Large intestine (tissue), 3 donors: ENCODE results near the gene DLGAP3. TPM values are rescaled to one million over a fixed set of nuclear protein-coding genes. Genes with fewer than 3 reads are reported as not detected.
A peak's percentile ranks its signal among the peaks of the same experiment; 100 is the strongest.

ENCODE experiments used
- DNase-seq, 2 donors: peaks; one replicate each; pipeline versions ENCODE4 v3.0.0 to v3.0.0-alpha.2; 2013
- H3K27ac ChIP-seq: one replicate; pipeline ENCODE4 v1.5.1; 2013; ENCODE audit warnings: low read length
- H3K27me3 ChIP-seq: 2 replicates; pipeline ENCODE4 v1.6.1; 2013; ENCODE audit warnings: low read length; ENCODE audit not compliant: control insufficient read depth, insufficient read depth
- H3K36me3 ChIP-seq: 2 replicates; pipeline ENCODE4 v1.6.1; 2013; ENCODE audit warnings: low read length; ENCODE audit not compliant: control insufficient read depth, insufficient read depth
- H3K4me1 ChIP-seq: one replicate; pipeline ENCODE4 v1.6.1; 2013; ENCODE audit warnings: low read length; ENCODE audit not compliant: control insufficient read depth, insufficient read depth
- H3K4me3 ChIP-seq: one replicate; pipeline ENCODE4 v1.5.1; 2013; ENCODE audit warnings: low read length
- H3K9me3 ChIP-seq: one replicate; pipeline ENCODE4 v1.6.1; 2013; ENCODE audit warnings: mild to moderate bottlenecking, low read depth, low read length, moderate library complexity; ENCODE audit not compliant: control insufficient read depth
- WGBS: methylation state at CpG from one replicate; pipeline ENCODE4 v1.1.5; 2013; ENCODE audit warnings: low lambda C conversion rate; ENCODE audit not compliant: insufficient coverage; 5-methylcytosine and 5-hydroxymethylcytosine counted together
- polyA plus RNA-seq: library from polyadenylated mRNA; unstranded; fragments of 120-200 nt; gene quantifications from one replicate; pipeline ENCODE4 v1.2.1, GENCODE V29; 2013

Gene DLGAP3
- polyA plus RNA-seq, 1 donor, result 0.42 TPM

DNA sequence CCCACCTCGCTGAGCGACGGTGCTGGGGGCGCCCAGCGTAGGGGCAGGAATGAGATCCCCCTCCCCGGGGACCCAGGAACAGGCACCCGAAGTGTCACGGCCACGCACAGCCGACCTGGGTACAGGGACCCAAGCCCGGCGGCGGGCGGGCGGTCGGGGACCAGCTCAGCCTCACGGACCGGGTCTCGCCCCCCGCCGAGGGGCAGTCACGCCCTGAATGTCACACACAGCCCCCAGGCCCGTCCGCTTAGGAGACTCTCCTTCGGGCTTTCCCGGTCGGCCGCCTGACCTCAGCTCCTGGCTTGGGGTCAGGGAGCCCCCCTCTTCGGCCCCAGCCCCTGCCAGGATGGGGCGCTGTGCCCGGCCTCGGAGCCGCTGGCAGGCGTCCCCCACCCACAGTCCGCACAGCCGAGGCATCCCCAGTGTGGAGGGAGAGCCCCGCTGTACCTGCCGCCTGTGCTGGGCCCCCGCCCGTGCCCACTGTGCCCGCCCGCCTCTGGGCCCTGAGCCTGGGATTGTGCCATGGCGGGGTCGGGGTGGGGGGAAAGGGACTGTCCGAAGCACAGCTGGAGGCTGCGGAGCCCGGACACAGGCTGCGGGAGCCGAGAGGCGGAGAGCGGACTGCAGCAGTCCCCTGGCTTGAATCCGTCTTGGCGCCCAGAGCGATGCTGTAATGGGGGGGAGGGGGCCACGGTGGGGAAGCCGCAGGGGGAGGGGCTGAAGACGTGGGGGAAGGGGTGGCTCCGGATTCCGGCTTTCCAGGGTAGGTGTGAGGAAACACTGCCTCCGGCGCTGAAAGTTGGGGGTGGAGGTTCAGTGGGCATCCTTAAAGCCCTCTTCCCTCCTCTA, 627 bp upstream of the DLGAP3 start:
- peaks cover 3% of the 10 kb centered on the region for H3K9me3 ChIP-seq
- no peaks in the 10 kb centered on the region for H3K36me3 ChIP-seq
- H3K27me3 ChIP-seq, result peaks cover 73% of the 10 kb centered on the region
- H3K4me3 ChIP-seq, result no peak overlapping the region
- H3K4me1 ChIP-seq, result no peaks in the 10 kb centered on the region
- H3K27ac ChIP-seq, result no peak overlapping the region
- no peak for DNase-seq
- no CpG with 5 or more reads among the region's 61 CpGs for WGBS

DNA sequence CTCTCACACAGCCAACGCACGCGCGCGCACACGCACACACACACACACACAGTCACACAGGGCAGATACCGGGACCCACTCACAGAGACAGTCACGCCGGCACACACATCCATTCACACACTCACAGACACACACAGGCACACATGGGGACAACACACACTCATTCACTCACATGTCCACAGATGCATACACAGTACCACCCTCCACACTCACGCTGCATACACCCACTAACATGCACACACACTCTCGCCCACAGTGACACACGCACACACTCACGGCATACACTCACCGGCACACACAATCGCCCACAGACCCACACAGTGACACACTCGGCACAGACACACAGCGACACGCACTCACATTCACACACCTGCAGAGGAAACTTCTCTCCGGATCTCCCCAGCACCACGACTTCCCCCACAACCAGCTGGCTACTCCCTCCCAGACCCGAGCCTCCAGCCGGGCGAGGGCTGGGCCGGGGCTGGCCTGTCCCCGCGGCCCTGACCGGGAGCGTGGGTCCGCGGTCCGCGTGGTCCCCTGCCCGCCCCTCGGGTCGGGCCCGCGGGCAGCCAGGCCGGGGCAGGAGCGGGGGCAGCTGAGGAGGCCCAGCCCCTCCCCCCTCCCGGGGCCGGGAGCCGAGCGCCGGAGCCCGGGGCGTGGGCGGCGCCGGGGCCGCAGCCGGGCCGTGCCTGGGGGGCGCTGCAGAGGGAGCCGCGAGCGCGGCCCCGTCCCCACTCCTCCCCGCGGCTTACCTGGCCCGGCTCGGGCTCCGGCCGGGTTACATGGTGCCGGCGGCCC, 552 bp downstream of the DLGAP3 start:
- Histone ChIP-seq H3K36me3 (no peaks in the 10 kb centered on the region), H3K4me1 (no peaks in the 10 kb centered on the region), H3K27ac (no peak overlapping the region), H3K4me3 (peak overlapping the region; percentile 10), H3K27me3 (peaks cover 73% of the 10 kb centered on the region), H3K9me3 (peaks cover 3% of the 10 kb centered on the region)
- WGBS, result no CpG with 5 or more reads among the region's 66 CpGs
- DNase-seq, result no peak

DNA sequence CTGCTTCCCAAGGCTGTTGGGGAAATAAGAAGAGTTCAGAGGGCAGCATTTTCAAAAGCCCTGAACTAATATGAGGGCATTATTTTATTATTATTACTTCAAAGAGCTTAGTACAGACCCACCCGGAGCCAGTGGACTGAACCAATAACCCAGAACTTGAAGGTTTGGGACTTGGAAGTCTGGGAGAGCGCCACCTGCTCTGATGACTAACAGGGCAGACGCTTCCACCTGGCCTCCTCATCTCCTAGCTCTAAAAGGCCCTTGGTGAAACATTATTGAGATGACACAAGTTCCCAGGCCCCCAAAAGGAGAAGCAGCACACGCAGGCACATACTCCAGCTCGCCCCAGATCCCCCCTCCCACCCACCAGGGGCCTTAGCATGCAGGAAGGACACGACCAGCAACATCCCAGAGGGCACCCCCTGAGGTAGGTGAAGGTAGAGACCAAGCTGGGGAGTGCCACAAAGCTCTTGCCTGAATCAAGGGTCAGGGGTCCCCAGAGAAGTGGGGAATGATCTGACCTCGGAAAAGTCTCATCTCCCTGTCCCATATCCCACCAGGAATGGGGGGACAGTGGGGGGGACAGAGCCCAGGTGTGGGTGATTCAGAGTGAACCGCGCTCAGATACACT, 1.3 kb downstream of the DLGAP3 start:
- Histone ChIP-seq H3K27me3 (peaks cover 69% of the 10 kb centered on the region), H3K27ac (no peak overlapping the region), H3K4me1 (no peaks in the 10 kb centered on the region), H3K36me3 (no peaks in the 10 kb centered on the region), H3K4me3 (no peak overlapping the region), H3K9me3 (peaks cover 3% of the 10 kb centered on the region)
- DNase-seq, result no peak
- no CpG with 5 or more reads among the region's 9 CpGs for WGBS

GRCh38 chr1:34927316-34927715, 2.1 kb downstream of the DLGAP3 start:
- peaks cover 65% of the 10 kb centered on the region for H3K27me3 ChIP-seq

GRCh38 chr1:34926894-34927293, 2.6 kb downstream of the DLGAP3 start:
- no CpG with 5 or more reads among the region's 5 CpGs for WGBS
- peaks cover 3% of the 10 kb centered on the region for H3K9me3 ChIP-seq
- no peak for DNase-seq
- H3K27me3 ChIP-seq, result peaks cover 60% of the 10 kb centered on the region
- no peaks in the 10 kb centered on the region for H3K4me1 ChIP-seq
- no peak overlapping the region for H3K27ac ChIP-seq
- H3K4me3 ChIP-seq, result no peak overlapping the region
- no peaks in the 10 kb centered on the region for H3K36me3 ChIP-seq

More at GRCh38 chr1:34927316-34927715, 2.1 kb downstream of the DLGAP3 start:
- no peak overlapping the region for H3K27ac ChIP-seq
- no peaks in the 10 kb centered on the region for H3K4me1 ChIP-seq
- peaks cover 3% of the 10 kb centered on the region for H3K9me3 ChIP-seq
- H3K4me3 ChIP-seq, result no peak overlapping the region
- H3K36me3 ChIP-seq, result no peaks in the 10 kb centered on the region
- no CpG with 5 or more reads among the region's 8 CpGs for WGBS
- no peak for DNase-seq

- Histone ChIP-seq H3K4me3 (no peak overlapping the region), H3K27ac (no peak overlapping the region), H3K9me3 (peaks cover 3% of the 10 kb centered on the region), H3K27me3 (peaks cover 56% of the 10 kb centered on the region), H3K36me3 (no peaks in the 10 kb centered on the region), H3K4me1 (no peaks in the 10 kb centered on the region)
- no peak for DNase-seq
- no CpG with 5 or more reads among the region's 6 CpGs for WGBS
Observed at GRCh38 chr1:34926156-34926555, 3.3 kb downstream of the DLGAP3 start.

GRCh38 chr1:34925730-34926129, 3.7 kb downstream of the DLGAP3 start:
- H3K4me3 ChIP-seq, result no peak overlapping the region
- no peaks in the 10 kb centered on the region for H3K4me1 ChIP-seq
- no CpG with 5 or more reads among the region's 2 CpGs for WGBS
- no peak for DNase-seq
- no peaks in the 10 kb centered on the region for H3K36me3 ChIP-seq
- peaks cover 3% of the 10 kb centered on the region for H3K9me3 ChIP-seq
- H3K27me3 ChIP-seq, result peaks cover 55% of the 10 kb centered on the region
- H3K27ac ChIP-seq, result no peak overlapping the region

DNA sequence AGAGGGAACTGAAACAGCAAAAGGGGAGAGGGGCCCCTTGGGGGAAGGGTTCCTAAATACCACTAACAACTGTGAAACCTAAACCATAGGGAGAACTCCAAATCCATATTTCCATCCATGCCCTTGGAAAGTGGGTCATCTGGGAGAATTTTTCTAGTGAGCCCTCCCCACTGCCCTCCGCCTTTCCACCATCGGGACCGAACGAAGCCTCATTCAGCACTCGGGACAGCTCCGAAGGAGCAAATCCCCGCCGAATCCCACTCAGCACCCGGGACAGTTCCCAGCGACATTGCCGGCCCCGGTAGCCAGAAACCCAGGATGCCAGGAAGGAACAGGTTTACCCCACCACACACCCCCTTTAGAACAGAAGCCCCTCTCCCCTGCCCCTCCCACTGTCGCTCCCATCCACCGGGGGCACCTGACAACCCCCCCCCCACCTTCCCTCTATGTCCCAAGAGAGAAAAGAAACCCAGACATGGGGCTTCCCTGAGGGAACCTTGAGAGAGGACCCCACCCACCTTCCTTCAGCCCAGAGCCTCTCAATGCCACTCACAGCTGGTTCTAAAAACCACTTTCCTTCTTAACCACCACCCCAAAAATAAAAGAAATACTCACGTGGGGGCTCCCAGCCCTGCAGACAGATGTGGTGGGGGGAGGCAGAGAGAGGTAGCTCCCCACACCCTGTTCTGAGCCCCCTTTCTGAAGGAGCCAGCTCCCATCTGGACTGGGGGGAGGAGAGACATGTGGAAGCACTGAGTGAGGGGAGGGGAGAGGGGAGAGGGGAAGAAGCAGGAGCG, 4.5 kb downstream of the DLGAP3 start:
- Histone ChIP-seq H3K4me3 (no peak overlapping the region), H3K36me3 (no peaks in the 10 kb centered on the region), H3K27me3 (peaks cover 47% of the 10 kb centered on the region), H3K9me3 (peaks cover 1% of the 10 kb centered on the region), H3K4me1 (no peaks in the 10 kb centered on the region), H3K27ac (no peak overlapping the region)
- DNase-seq, result peak; percentile 40 to 49
- WGBS, result 0% methylated on average over 1 of the region's 16 CpGs

DNA sequence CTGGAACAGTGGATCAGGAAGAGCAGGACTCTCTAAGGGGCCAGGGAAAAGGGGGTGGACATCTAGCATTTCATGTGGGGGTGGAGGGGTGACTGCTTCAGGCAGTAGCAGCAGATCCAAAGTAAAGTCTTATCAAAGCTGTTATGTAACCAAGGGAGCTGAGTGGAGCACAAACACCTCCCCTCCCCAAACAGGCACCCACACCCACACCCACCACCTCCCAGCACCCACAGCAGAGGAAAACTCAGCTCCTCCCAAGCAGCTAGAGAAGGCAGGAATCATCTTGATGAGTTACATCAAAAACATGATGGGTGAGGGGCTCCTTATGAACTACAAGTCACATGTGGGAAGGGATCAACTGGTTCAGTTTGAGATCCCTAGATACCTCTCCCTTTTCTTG, 6.0 kb downstream of the DLGAP3 start:
- H3K4me1 ChIP-seq, result no peaks in the 10 kb centered on the region
- H3K27ac ChIP-seq, result no peak overlapping the region
- H3K36me3 ChIP-seq, result no peaks in the 10 kb centered on the region
- no peak overlapping the region for H3K4me3 ChIP-seq
- no peaks in the 10 kb centered on the region for H3K9me3 ChIP-seq
- peaks cover 47% of the 10 kb centered on the region for H3K27me3 ChIP-seq
- no peak for DNase-seq
